GM23338 (cell line): ENCODE data around the gene SLC17A8. TPM values are rescaled to one million over a fixed set of nuclear protein-coding genes. Genes with fewer than 3 reads are reported as not detected.

Experiments used
- ATAC-seq: fragments of 200-7000 bp; cut with Tn5 transposase; 3 replicates; pipeline ENCODE4 v1.9.1; 2020
- DNase-seq: peaks from one replicate; pipeline ENCODE4 v3.0.0-alpha.2; 2015; ENCODE audit warnings: low spot score
- H2AFZ ChIP-seq: fragments of 200-600 bp; sonication (generic); 2 replicates; pipeline ENCODE4 v1.8.0; 2016; ENCODE audit warnings: antibody characterized with exemption, mild to moderate bottlenecking, moderate library complexity
- H3F3A ChIP-seq: fragments of 200-600 bp; sonication (generic); replicated peaks from 2 replicates; pipeline ENCODE4 v1.8.0; 2017; ENCODE audit warnings: antibody characterized with exemption, mixed run types, low read depth
- H3K27ac ChIP-seq: fragments of 200-600 bp; sonication (generic); 2 replicates; pipeline ENCODE4 v1.6.1; 2016; ENCODE audit warnings: low read depth
- H3K27me3 ChIP-seq: fragments of 200-600 bp; sonication (generic); 2 replicates; pipeline ENCODE4 v1.8.0; 2016; ENCODE audit warnings: mild to moderate bottlenecking, mixed run types, moderate library complexity; ENCODE audit not compliant: insufficient read depth
- H3K36me3 ChIP-seq: fragments of 200-600 bp; sonication (generic); 2 replicates; pipeline ENCODE4 v1.8.0; 2016; ENCODE audit warnings: mild to moderate bottlenecking; ENCODE audit not compliant: insufficient read depth
- H3K4me1 ChIP-seq: fragments of 200-600 bp; sonication (generic); 2 replicates; pipeline ENCODE4 v1.8.0; 2016; ENCODE audit warnings: mild to moderate bottlenecking, moderate library complexity; ENCODE audit not compliant: insufficient read depth
- H3K4me2 ChIP-seq: fragments of 200-600 bp; sonication (generic); 2 replicates; pipeline ENCODE4 v1.7.1; 2017; ENCODE audit warnings: mixed run types
- H3K4me3 ChIP-seq: fragments of 200-600 bp; sonication (generic); 2 replicates; pipeline ENCODE4 v1.6.1; 2016; ENCODE audit warnings: mixed run types
- H3K79me2 ChIP-seq: fragments of 200-600 bp; sonication (generic); replicated peaks from 2 replicates; pipeline ENCODE4 v1.8.0; 2017; ENCODE audit warnings: mild to moderate bottlenecking; ENCODE audit not compliant: insufficient read depth
- H3K9me2 ChIP-seq: fragments of 200-600 bp; sonication (generic); 2 replicates; pipeline ENCODE4 v1.8.0; 2017; ENCODE audit not compliant: insufficient read depth
- H4K20me1 ChIP-seq: fragments of 200-600 bp; sonication (generic); replicated peaks from 2 replicates; pipeline ENCODE4 v1.8.0; 2017; ENCODE audit warnings: mild to moderate bottlenecking; ENCODE audit not compliant: insufficient read depth
- H3K27ac Mint-ChIP-seq: 2 replicates; pipeline ENCODE4 v1.8.0; 2020; ENCODE audit warnings: inconsistent platforms, mild to moderate bottlenecking, moderate library complexity, mixed read lengths
- H3K27me3 Mint-ChIP-seq: 3 replicates; pipeline ENCODE4 v1.8.0; 2022; ENCODE audit warnings: low read depth, mild to moderate bottlenecking, moderate library complexity, mixed read lengths, inconsistent platforms; ENCODE audit not compliant: insufficient read depth, poor library complexity
- H3K36me3 Mint-ChIP-seq: 3 replicates; pipeline ENCODE4 v1.8.0; 2021; ENCODE audit warnings: low read depth, mild to moderate bottlenecking, inconsistent platforms, moderate library complexity, mixed read lengths
- H3K4me1 Mint-ChIP-seq: 3 replicates; pipeline ENCODE4 v1.8.0; 2020; ENCODE audit warnings: mild to moderate bottlenecking, inconsistent platforms, mixed read lengths
- H3K4me3 Mint-ChIP-seq: 3 replicates; pipeline ENCODE4 v1.8.0; 2021; ENCODE audit warnings: moderate library complexity, mild to moderate bottlenecking, inconsistent platforms, mixed read lengths
- H3K9me3 Mint-ChIP-seq: 3 replicates; pipeline ENCODE4 v1.8.0; 2020; ENCODE audit warnings: moderate library complexity, mild to moderate bottlenecking, inconsistent platforms, mixed read lengths
- CREB1 ChIP-seq: fragments of 250-450 bp; sonication (Bioruptor Pico); IDR thresholded peaks from 2 replicates; pipeline ENCODE4 v1.5.0; 2020; ENCODE audit warnings: low read depth, mild to moderate bottlenecking, moderate library complexity
- ETS1 ChIP-seq: IDR thresholded peaks from 2 replicates; pipeline ENCODE4 v1.6.1; 2016; ENCODE audit warnings: antibody characterized with exemption
- EZH2 ChIP-seq: fragments of 200-600 bp; sonication (generic); IDR thresholded peaks from one replicate; pipeline ENCODE4 v1.8.0; 2017; ENCODE audit warnings: antibody characterized with exemption, mild to moderate bottlenecking, low read depth; ENCODE audit not compliant: unreplicated experiment
- EZH2phosphoT487 ChIP-seq: fragments of 200-600 bp; sonication (generic); IDR thresholded peaks from one replicate; pipeline ENCODE4 v1.8.1; 2018; ENCODE audit warnings: antibody characterized with exemption; ENCODE audit not compliant: unreplicated experiment
- JUNB ChIP-seq: IDR thresholded peaks from one replicate; pipeline ENCODE4 v1.6.1; 2016; ENCODE audit warnings: antibody characterized with exemption; ENCODE audit not compliant: unreplicated experiment
- POLR2AphosphoS5 ChIP-seq: IDR thresholded peaks from 2 replicates; pipeline ENCODE4 v1.6.1; 2016; ENCODE audit warnings: antibody characterized with exemption, low read depth
- STAT1 ChIP-seq: IDR thresholded peaks from one replicate; pipeline ENCODE4 v1.6.1; 2016; ENCODE audit warnings: antibody characterized with exemption; ENCODE audit not compliant: unreplicated experiment
- ZNF114 ChIP-seq: fragments of 250-450 bp; sonication (Bioruptor Pico); IDR thresholded peaks from 2 replicates; pipeline ENCODE4 v1.5.0; 2020; ENCODE audit warnings: mild to moderate bottlenecking, moderate library complexity
- polyA plus RNA-seq: library from polyadenylated mRNA; unstranded; fragments of >200 nt; fragmentation: Nextera tagmentation; extraction: Ambion mirVana; gene quantifications from 2 replicates; pipeline ENCODE4 v1.2.1, GENCODE V29; 2016
- total RNA-seq: library from RNA; depleted of rRNA; stranded (reverse); fragments of >200 nt; shearing (Covaris generic); gene quantifications from 2 replicates; pipeline ENCODE4 v1.2.3, GENCODE V29; 2014
- TF ChIP-seq, protein P1 (sequence below): fragments of 250-450 bp; sonication (Bioruptor Pico); IDR thresholded peaks from 2 replicates; pipeline ENCODE4 v1.5.0; 2020; ENCODE audit warnings: mild to moderate bottlenecking, moderate library complexity
- TF ChIP-seq, protein P2 (sequence below), 2 experiments: fragments of 200-600 bp in 1 of 2; sonication (generic) in 1 of 2; conservative IDR thresholded peaks; 2 replicates each; pipeline versions ENCODE4 v1.5.1 to v1.6.1; 2016 to 2017; ENCODE audit warnings: antibody characterized with exemption in 2 of 2, low read depth in 2 of 2, mild to moderate bottlenecking in 2 of 2, moderate library complexity in 1 of 2

SLC17A8 gene
- total and polyA plus RNA-seq, 2 experiments from 2014 or later = 0.05 to 0.24 TPM

GRCh38 chr12:100450735-100451134 is 93.9 kb downstream of the SLC17A8 start (continued):
- TF ChIP-seq, protein P1, sequence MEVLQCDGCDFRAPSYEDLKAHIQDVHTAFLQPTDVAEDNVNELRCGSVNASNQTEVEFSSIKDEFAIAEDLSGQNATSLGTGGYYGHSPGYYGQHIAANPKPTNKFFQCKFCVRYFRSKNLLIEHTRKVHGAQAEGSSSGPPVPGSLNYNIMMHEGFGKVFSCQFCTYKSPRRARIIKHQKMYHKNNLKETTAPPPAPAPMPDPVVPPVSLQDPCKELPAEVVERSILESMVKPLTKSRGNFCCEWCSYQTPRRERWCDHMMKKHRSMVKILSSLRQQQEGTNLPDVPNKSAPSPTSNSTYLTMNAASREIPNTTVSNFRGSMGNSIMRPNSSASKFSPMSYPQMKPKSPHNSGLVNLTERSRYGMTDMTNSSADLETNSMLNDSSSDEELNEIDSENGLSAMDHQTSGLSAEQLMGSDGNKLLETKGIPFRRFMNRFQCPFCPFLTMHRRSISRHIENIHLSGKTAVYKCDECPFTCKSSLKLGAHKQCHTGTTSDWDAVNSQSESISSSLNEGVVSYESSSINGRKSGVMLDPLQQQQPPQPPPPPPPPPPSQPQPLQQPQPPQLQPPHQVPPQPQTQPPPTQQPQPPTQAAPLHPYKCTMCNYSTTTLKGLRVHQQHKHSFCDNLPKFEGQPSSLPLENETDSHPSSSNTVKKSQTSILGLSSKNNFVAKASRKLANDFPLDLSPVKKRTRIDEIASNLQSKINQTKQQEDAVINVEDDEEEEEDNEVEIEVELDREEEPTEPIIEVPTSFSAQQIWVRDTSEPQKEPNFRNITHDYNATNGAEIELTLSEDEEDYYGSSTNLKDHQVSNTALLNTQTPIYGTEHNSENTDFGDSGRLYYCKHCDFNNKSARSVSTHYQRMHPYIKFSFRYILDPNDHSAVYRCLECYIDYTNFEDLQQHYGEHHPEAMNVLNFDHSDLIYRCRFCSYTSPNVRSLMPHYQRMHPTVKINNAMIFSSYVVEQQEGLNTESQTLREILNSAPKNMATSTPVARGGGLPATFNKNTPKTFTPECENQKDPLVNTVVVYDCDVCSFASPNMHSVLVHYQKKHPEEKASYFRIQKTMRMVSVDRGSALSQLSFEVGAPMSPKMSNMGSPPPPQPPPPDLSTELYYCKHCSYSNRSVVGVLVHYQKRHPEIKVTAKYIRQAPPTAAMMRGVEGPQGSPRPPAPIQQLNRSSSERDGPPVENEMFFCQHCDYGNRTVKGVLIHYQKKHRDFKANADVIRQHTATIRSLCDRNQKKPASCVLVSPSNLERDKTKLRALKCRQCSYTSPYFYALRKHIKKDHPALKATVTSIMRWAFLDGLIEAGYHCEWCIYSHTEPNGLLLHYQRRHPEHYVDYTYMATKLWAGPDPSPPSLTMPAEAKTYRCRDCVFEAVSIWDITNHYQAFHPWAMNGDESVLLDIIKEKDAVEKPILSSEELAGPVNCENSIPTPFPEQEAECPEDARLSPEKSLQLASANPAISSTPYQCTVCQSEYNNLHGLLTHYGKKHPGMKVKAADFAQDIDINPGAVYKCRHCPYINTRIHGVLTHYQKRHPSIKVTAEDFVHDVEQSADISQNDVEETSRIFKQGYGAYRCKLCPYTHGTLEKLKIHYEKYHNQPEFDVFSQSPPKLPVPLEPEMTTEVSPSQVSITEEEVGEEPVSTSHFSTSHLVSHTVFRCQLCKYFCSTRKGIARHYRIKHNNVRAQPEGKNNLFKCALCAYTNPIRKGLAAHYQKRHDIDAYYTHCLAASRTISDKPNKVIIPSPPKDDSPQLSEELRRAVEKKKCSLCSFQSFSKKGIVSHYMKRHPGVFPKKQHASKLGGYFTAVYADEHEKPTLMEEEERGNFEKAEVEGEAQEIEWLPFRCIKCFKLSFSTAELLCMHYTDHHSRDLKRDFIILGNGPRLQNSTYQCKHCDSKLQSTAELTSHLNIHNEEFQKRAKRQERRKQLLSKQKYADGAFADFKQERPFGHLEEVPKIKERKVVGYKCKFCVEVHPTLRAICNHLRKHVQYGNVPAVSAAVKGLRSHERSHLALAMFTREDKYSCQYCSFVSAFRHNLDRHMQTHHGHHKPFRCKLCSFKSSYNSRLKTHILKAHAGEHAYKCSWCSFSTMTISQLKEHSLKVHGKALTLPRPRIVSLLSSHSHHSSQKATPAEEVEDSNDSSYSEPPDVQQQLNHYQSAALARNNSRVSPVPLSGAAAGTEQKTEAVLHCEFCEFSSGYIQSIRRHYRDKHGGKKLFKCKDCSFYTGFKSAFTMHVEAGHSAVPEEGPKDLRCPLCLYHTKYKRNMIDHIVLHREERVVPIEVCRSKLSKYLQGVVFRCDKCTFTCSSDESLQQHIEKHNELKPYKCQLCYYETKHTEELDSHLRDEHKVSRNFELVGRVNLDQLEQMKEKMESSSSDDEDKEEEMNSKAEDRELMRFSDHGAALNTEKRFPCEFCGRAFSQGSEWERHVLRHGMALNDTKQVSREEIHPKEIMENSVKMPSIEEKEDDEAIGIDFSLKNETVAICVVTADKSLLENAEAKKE (CRISPR knock-in tag) = no peak
- TF ChIP-seq, protein P2, sequence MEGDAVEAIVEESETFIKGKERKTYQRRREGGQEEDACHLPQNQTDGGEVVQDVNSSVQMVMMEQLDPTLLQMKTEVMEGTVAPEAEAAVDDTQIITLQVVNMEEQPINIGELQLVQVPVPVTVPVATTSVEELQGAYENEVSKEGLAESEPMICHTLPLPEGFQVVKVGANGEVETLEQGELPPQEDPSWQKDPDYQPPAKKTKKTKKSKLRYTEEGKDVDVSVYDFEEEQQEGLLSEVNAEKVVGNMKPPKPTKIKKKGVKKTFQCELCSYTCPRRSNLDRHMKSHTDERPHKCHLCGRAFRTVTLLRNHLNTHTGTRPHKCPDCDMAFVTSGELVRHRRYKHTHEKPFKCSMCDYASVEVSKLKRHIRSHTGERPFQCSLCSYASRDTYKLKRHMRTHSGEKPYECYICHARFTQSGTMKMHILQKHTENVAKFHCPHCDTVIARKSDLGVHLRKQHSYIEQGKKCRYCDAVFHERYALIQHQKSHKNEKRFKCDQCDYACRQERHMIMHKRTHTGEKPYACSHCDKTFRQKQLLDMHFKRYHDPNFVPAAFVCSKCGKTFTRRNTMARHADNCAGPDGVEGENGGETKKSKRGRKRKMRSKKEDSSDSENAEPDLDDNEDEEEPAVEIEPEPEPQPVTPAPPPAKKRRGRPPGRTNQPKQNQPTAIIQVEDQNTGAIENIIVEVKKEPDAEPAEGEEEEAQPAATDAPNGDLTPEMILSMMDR (conservative IDR thresholded peaks at IDR 0.05; ENCODE audit: low read depth in 2 of 2) = no peak
- TF ChIP-seq ZNF114 (no peak), CREB1 (CRISPR knock-in tag) (no peak), ETS1 (no peak), JUNB (no peak)

GRCh38 chr12:100453951-100454350 is 97.1 kb downstream of the SLC17A8 start:
- H3K36me3 Mint-ChIP-seq = no peaks in the 10 kb centered on the region
- Histone ChIP-seq H3K9me2 (no peaks in the 10 kb centered on the region; the same call in 1 of the 2 replicates), H3K4me1 (no peaks in the 10 kb centered on the region), H3K27ac (no peak overlapping the region), H4K20me1 (no peaks in the 10 kb centered on the region), H2AFZ (peak overlapping the region; percentile 70), H3K36me3 (no peaks in the 10 kb centered on the region), H3F3A (no peaks in the 10 kb centered on the region), H3K27me3 (no peaks in the 10 kb centered on the region), H3K4me3 (no peak overlapping the region), H3K4me2 (no peak overlapping the region), H3K79me2 (no peaks in the 10 kb centered on the region)
- no peaks in the 10 kb centered on the region for H3K9me3 Mint-ChIP-seq
- no peaks in the 10 kb centered on the region for H3K27me3 Mint-ChIP-seq
- DNase-seq = no peak
- H3K27ac Mint-ChIP-seq = no peak overlapping the region
- H3K4me1 Mint-ChIP-seq = no peaks in the 10 kb centered on the region
- TF ChIP-seq CREB1 (CRISPR knock-in tag) (no peak), EZH2 (no peak), POLR2AphosphoS5 (no peak), STAT1 (no peak), EZH2phosphoT487 (no peak), JUNB (no peak)
- no peak overlapping the region for H3K4me3 Mint-ChIP-seq
- no peak for ATAC-seq
